Esophagus squamous epithelium (tissue), 4 donors: ENCODE data around the gene DNAH3.

ENCODE experiments used
- CTCF ChIP-seq, 6 experiments: fragments of 450-650 bp in 4 of 6; fragments of 200-600 bp in 2 of 6; sonication (generic) in 2 of 6; IDR thresholded peaks; one replicate each; pipeline ENCODE4 v1.5.1; 2016 to 2019; ENCODE audit warnings: antibody characterized with exemption in 6 of 6, mild to moderate bottlenecking in 4 of 6, moderate library complexity in 4 of 6
- POLR2A ChIP-seq, 4 donors: fragments of 450-650 bp; IDR thresholded peaks; one replicate each; pipeline ENCODE4 v1.6.1; 2017; ENCODE audit warnings: antibody characterized with exemption in 4 of 4, mild to moderate bottlenecking in 4 of 4, moderate library complexity in 3 of 4

DNA sequence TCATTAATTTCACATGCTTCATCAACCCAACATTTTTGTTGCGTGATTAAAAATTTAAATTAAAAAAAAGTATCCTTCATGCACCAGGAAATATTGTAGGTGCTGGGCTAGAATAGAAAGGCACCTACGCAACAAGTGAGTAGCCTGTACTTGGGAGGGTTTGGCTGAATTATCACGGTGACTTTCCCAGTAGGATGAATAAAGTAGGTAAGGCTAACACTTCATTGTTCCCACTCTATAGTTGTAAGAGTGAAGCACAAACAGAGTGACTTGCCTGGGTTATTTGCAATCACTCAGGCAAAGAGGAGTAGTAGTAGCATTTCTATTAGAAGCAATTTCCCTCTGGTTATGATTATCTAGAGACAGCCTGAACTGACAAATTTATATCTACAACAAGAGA, 62.5 kb downstream of the DNAH3 start:
- TF ChIP-seq POLR2A (IDR thresholded peaks at IDR 0.05) (no peak), CTCF (IDR thresholded peaks at IDR 0.05) (no peak)
